GM12891 (cell line): ENCODE measurements around the gene BCL7A.

Experiments used
- DNase-seq: peaks from one replicate; pipeline ENCODE4 v3.0.0; 2011; ENCODE audit warnings: low spot score; ENCODE audit not compliant: insufficient read length
- FAIRE-seq: peaks from 2 replicates; lab custom pipeline; 2011; peaks lifted over from hg19 to GRCh38; lab: Jason Lieb, UNC
- PAX5 ChIP-seq: IDR thresholded peaks from 2 replicates; pipeline ENCODE4 v1.6.1; 2011; ENCODE audit warnings: low read length, moderate library complexity, mild to moderate bottlenecking; ENCODE audit not compliant: insufficient read depth, severe bottlenecking
- POLR2A ChIP-seq: IDR thresholded peaks from 2 replicates; pipeline ENCODE4 v1.6.1; 2011; ENCODE audit warnings: low read depth, low read length, control low read depth
- POLR2AphosphoS5 ChIP-seq: IDR thresholded peaks from 2 replicates; pipeline ENCODE4 v1.6.1; 2011; ENCODE audit warnings: low read depth, low read length, control low read depth
- POU2F2 ChIP-seq: IDR thresholded peaks from 2 replicates; pipeline ENCODE4 v1.6.1; 2011; ENCODE audit warnings: low read depth, mild to moderate bottlenecking, control low read depth, low read length, moderate library complexity
- SPI1 ChIP-seq: IDR thresholded peaks from 2 replicates; pipeline ENCODE4 v1.6.1; 2011; ENCODE audit warnings: low read depth, low read length, control low read depth
- TAF1 ChIP-seq: IDR thresholded peaks from 2 replicates; pipeline ENCODE4 v1.6.1; 2011; ENCODE audit warnings: low read depth, low read length, control low read depth

Gene BCL7A

GRCh38 chr12:122063694-122064024 is 42.0 kb downstream of the BCL7A start:
- TF ChIP-seq PAX5 (no peak), POU2F2 (no peak), POLR2A (no peak), SPI1 (no peak), TAF1 (no peak), POLR2AphosphoS5 (no peak)
- DNase-seq (no peak), FAIRE-seq (no peak)

GRCh38 chr12:122064025-122064777 is 42.5 kb downstream of the BCL7A start:
- peak; percentile 75 for DNase-seq
- TF ChIP-seq POU2F2 (no peak), POLR2AphosphoS5 (no peak), POLR2A (no peak), PAX5 (no peak), SPI1 (no peak), TAF1 (no peak)
- peak; percentile 83 for FAIRE-seq

- TF ChIP-seq POLR2A (no peak), POLR2AphosphoS5 (no peak), SPI1 (no peak), PAX5 (no peak)
- no peak for DNase-seq
- no peak for FAIRE-seq
Measured at GRCh38 chr12:122064780-122065588, 43.3 kb downstream of the BCL7A start.

- DNase-seq (no peak), FAIRE-seq (no peak)
- TF ChIP-seq SPI1 (no peak), POLR2A (no peak)
Measured at GRCh38 chr12:122067548-122067947, 45.9 kb downstream of the BCL7A start.

GRCh38 chr12:122067966-122068365 is 46.3 kb downstream of the BCL7A start:
- DNase-seq (peak; percentile 58), FAIRE-seq (peak; percentile 20)
- no peak for TF ChIP-seq PAX5
- no peak for TF ChIP-seq POLR2AphosphoS5
- peak; percentile 64; the same call in 1 of the 2 replicates for TF ChIP-seq POU2F2
- TF ChIP-seq POLR2A = no peak
- no peak for TF ChIP-seq TAF1
- TF ChIP-seq SPI1 = no peak

- no peak for FAIRE-seq
- TF ChIP-seq POU2F2 (no peak), PAX5 (no peak), POLR2AphosphoS5 (no peak)
- no peak for DNase-seq
Measured at GRCh38 chr12:122072031-122072970, 50.6 kb downstream of the BCL7A start.

GRCh38 chr12:122073815-122074214 is 52.1 kb downstream of the BCL7A start:
- FAIRE-seq = no peak
- no peak for TF ChIP-seq SPI1
- TF ChIP-seq POLR2AphosphoS5 = no peak
- no peak for TF ChIP-seq POU2F2
- TF ChIP-seq POLR2A = no peak
- TF ChIP-seq PAX5 = no peak
- no peak for TF ChIP-seq TAF1

GRCh38 chr12:122076743-122077495 is 55.2 kb downstream of the BCL7A start:
- FAIRE-seq (no peak), DNase-seq (no peak)
- TF ChIP-seq SPI1 (peak; percentile 83), POLR2A (no peak), POU2F2 (no peak)

More at GRCh38 chr12:122073815-122074214, 52.1 kb downstream of the BCL7A start:
- DNase-seq = no peak

GRCh38 chr12:122078141-122079032 is 56.7 kb downstream of the BCL7A start, which contains the start of gene MLXIP:
Gene MLXIP (plus strand): TSS chr12:122078756. CDS start chr12:122078854, 98 bp downstream.
- TF ChIP-seq POU2F2 = no peak
- TF ChIP-seq POLR2A = peak; percentile 61; the same call in 1 of the 2 replicates
- peak; percentile 86 for TF ChIP-seq SPI1
- DNase-seq = peak; percentile 85
- FAIRE-seq = peak; percentile 86
